ENCODE results near the gene FAM43A. TPM values are rescaled to one million over a fixed set of nuclear protein-coding genes. Genes with fewer than 3 reads are reported as not detected.

The FAM43A gene
- total RNA-seq, 1 donor from 2014 or later, result 0.12 TPM

DNA sequence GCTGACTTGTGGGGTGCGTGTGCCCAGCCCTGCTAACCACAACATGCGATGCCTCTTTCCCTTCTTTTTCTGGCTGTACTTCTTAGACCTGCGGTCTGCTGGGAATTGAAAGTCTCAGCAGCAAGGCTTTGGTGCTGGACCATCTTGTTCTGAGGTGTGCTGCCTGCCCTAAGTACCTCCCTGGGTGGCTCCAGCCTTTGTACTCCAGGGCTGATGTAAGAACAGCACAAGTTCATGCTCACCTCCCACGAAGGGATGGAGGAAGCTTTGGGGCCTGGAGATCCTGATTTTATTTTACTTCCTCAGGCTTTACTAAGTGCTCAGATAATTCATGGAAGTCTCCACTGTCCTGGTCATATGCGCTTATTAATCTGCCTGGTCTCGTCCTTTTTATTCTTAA lies 28.9 kb downstream of the FAM43A start:
- H3K27ac Mint-ChIP-seq, result no peak overlapping the region
- H3K27me3 Mint-ChIP-seq, result peaks cover 4% of the 10 kb centered on the region
- peaks cover 1% of the 10 kb centered on the region for H3K4me1 Mint-ChIP-seq (ENCODE audit: low read depth)
- no peak for DNase-seq (ENCODE audit: low spot score, unreplicated experiment)
- H3K9me3 Mint-ChIP-seq (ENCODE audit: low read depth), result no peaks in the 10 kb centered on the region
- TF ChIP-seq, protein P1, sequence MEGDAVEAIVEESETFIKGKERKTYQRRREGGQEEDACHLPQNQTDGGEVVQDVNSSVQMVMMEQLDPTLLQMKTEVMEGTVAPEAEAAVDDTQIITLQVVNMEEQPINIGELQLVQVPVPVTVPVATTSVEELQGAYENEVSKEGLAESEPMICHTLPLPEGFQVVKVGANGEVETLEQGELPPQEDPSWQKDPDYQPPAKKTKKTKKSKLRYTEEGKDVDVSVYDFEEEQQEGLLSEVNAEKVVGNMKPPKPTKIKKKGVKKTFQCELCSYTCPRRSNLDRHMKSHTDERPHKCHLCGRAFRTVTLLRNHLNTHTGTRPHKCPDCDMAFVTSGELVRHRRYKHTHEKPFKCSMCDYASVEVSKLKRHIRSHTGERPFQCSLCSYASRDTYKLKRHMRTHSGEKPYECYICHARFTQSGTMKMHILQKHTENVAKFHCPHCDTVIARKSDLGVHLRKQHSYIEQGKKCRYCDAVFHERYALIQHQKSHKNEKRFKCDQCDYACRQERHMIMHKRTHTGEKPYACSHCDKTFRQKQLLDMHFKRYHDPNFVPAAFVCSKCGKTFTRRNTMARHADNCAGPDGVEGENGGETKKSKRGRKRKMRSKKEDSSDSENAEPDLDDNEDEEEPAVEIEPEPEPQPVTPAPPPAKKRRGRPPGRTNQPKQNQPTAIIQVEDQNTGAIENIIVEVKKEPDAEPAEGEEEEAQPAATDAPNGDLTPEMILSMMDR (IDR thresholded peaks at IDR 0.05; ENCODE audit: unreplicated experiment), result no peak
- no peak overlapping the region for H3K4me3 Mint-ChIP-seq (ENCODE audit: low read depth)
- no peaks in the 10 kb centered on the region for H3K36me3 Mint-ChIP-seq (ENCODE audit: insufficient read depth)

DNA sequence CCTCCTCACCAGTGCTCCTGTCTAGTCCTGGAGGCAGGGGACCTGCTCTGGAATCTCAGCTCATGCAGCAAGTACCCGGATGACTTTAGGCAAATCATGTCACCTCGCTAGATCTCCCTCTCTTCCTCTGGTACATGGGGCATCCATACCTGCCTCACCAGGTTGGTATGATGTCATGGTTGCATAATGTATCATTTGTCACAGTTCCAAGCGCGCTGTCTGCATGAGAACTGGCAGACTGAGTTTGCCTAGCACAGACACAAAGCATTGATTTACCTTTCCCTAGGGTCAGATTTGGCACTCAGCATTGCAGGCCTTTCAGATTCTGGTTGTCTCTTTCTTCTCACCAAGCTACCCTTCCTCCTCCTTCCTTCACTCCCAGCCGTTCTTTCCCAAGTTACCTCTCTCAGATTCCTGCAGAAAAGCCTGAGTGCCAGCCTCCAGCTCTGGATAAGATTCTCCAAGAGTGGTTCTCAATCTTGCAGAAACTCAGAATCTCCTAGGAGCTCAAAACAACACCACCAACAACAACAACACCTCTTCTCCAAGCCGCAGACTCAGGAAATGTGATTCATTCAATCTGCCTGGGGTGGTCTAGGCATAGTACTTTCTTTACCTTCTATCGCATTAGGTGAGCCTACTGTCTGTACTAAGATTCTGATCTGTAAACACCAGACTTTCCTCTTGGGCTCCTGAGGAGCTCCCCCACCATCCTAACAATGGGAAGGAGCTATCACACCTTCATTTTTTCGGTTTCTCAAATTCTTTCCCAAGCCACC lies 29.5 kb downstream of the FAM43A start:
- Mint-ChIP-seq H3K9me3 (ENCODE audit: low read depth) (no peaks in the 10 kb centered on the region), H3K27me3 (peaks cover 4% of the 10 kb centered on the region), H3K4me1 (ENCODE audit: low read depth) (peaks cover 1% of the 10 kb centered on the region), H3K36me3 (ENCODE audit: insufficient read depth) (no peaks in the 10 kb centered on the region), H3K27ac (no peak overlapping the region), H3K4me3 (ENCODE audit: low read depth) (no peak overlapping the region)
- TF ChIP-seq, protein P1 (IDR thresholded peaks at IDR 0.05; ENCODE audit: unreplicated experiment), result no peak
- no peak for DNase-seq (ENCODE audit: low spot score, unreplicated experiment)

DNA sequence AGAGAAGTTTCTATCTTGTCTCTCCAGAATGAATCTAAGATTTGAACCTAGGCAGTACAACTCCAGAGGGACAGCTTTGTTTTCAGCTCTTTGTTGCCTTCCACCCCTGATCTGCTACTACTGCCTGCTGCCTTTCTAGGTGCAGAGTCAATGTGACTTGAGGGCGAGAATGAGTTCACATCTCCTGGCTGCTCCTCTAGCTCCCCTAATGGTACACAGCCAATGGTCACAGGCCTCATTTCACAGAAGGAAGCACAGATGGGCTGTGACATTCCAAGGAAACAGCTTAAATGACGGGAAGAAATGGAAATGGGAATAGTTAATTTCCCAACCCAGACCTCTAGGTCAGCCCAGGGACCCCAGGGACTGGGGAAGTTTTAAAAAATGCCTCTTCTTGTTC lies 32.4 kb downstream of the FAM43A start:
- no peak overlapping the region for H3K27ac Mint-ChIP-seq

DNA sequence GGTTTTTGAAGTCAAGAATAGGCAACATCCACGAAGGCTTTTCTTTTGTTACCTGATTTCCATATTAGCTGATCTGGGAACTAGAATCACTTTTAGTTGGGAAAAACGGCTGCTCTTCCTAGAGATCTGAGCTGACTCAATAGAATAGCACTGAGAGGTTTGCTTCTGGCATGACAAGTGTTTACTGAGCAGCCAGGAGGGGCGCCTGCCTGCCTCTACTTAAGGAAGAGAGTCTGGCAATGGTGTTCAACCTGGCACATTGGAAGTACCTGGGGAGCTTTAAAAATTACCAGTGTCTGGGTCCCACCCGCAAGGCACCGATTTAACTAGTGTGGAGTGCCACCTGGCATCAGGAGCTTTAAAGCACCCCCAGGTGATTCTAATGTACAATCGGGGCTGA lies 34.4 kb downstream of the FAM43A start:
- Mint-ChIP-seq H3K9me3 (ENCODE audit: low read depth) (no peaks in the 10 kb centered on the region), H3K36me3 (ENCODE audit: insufficient read depth) (no peaks in the 10 kb centered on the region), H3K27me3 (peaks cover 14% of the 10 kb centered on the region), H3K4me1 (ENCODE audit: low read depth) (peaks cover 4% of the 10 kb centered on the region), H3K4me3 (ENCODE audit: low read depth) (no peak overlapping the region), H3K27ac (no peak overlapping the region)
- DNase-seq (ENCODE audit: low spot score, unreplicated experiment), result no peak
- TF ChIP-seq, protein P1 (IDR thresholded peaks at IDR 0.05; ENCODE audit: unreplicated experiment), result no peak

More for the DNA sequence above, 32.4 kb downstream of the FAM43A start:
- Mint-ChIP-seq H3K9me3 (ENCODE audit: low read depth) (no peaks in the 10 kb centered on the region), H3K27me3 (peaks cover 6% of the 10 kb centered on the region), H3K4me3 (ENCODE audit: low read depth) (no peak overlapping the region), H3K4me1 (ENCODE audit: low read depth) (peaks cover 4% of the 10 kb centered on the region), H3K36me3 (ENCODE audit: insufficient read depth) (no peaks in the 10 kb centered on the region)
- no peak for DNase-seq (ENCODE audit: low spot score, unreplicated experiment)
- TF ChIP-seq, protein P1 (IDR thresholded peaks at IDR 0.05; ENCODE audit: unreplicated experiment), result no peak

DNA sequence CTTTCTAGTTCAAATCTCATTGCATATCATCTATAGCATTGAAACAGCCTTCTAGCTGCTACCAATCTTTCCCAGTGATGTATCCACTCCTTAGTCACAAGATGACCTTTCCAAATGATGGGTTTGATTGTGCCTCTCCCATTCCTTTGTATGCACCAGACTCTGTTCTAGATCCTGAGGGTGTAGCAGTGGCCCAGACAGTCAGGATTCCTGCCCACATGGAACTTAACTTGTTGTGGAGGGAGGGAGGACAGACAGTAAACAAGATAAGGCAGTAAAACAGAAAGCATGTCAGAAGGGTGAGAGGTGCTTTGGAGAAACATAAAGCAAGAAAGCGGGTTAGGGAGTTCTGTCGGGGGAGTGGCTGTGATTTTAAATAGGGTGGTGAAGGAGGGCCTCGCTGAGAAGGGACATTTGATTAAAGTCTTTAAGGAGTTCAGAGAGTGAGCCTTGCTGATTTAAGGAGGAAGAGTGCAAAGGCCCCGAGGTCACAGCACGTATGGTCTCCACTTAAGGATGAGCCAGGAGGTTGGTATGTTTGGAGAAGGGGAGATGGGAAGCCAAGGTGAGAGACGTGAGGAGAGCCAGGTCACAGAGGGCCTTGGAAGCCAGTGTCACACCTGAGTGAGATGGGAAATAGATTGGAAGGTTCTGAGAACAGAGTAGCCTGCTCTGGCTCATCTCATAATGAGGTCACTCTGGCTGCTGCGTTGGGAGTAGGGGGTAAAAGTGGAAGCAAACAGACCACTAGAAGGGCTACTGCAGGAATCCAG lies 38.3 kb downstream of the FAM43A start:
- Mint-ChIP-seq H3K36me3 (ENCODE audit: insufficient read depth) (no peaks in the 10 kb centered on the region), H3K27ac (no peak overlapping the region), H3K27me3 (peaks cover 22% of the 10 kb centered on the region), H3K4me3 (ENCODE audit: low read depth) (no peak overlapping the region), H3K9me3 (ENCODE audit: low read depth) (no peaks in the 10 kb centered on the region), H3K4me1 (ENCODE audit: low read depth) (peaks cover 6% of the 10 kb centered on the region)
- no peak for DNase-seq (ENCODE audit: low spot score, unreplicated experiment)
- TF ChIP-seq, protein P1 (IDR thresholded peaks at IDR 0.05; ENCODE audit: unreplicated experiment), result no peak

All from progenitor cell of endocrine pancreas (in vitro differentiated cells).